Nephron progenitor cell (in vitro differentiated cells): Measurements from ENCODE around the gene CEP192.

Experiments
- DNase-seq: peaks from one replicate; pipeline ENCODE4 v3.0.0; 2021
- H3K27ac Mint-ChIP-seq: 2 replicates; pipeline ENCODE4 v1.8.0; 2021; ENCODE audit warnings: mild to moderate bottlenecking, moderate library complexity, mixed read lengths
- H3K27me3 Mint-ChIP-seq: 2 replicates; pipeline ENCODE4 v1.8.0; 2021; ENCODE audit warnings: mild to moderate bottlenecking, low read depth, mixed read lengths; ENCODE audit not compliant: poor library complexity
- H3K36me3 Mint-ChIP-seq: 2 replicates; pipeline ENCODE4 v1.8.0; 2021; ENCODE audit warnings: low read depth, mixed read lengths
- H3K4me1 Mint-ChIP-seq: 2 replicates; pipeline ENCODE4 v1.8.0; 2021; ENCODE audit warnings: mixed read lengths
- H3K4me3 Mint-ChIP-seq: 2 replicates; pipeline ENCODE4 v1.8.0; 2021; ENCODE audit warnings: mild to moderate bottlenecking, moderate library complexity, mixed read lengths
- H3K9me3 Mint-ChIP-seq: 2 replicates; pipeline ENCODE4 v1.8.0; 2021; ENCODE audit warnings: mild to moderate bottlenecking, moderate library complexity, mixed read lengths
- CTCF ChIP-seq: fragments of 200-600 bp; sonication (generic); IDR thresholded peaks from 2 replicates; pipeline ENCODE4 v1.5.0; 2021; ENCODE audit warnings: antibody characterized with exemption

CEP192 gene

GRCh38 chr18:13164406-13164805, 173.2 kb downstream of the CEP192 start:
- DNase-seq, result no peak
- peaks cover 3% of the 10 kb centered on the region for H3K27me3 Mint-ChIP-seq
- no peak overlapping the region for H3K27ac Mint-ChIP-seq
- no peak overlapping the region for H3K4me3 Mint-ChIP-seq
- TF ChIP-seq CTCF, result no peak
- peaks cover 5% of the 10 kb centered on the region for H3K4me1 Mint-ChIP-seq
- peaks cover 3% of the 10 kb centered on the region for H3K36me3 Mint-ChIP-seq
- peaks cover 49% of the 10 kb centered on the region for H3K9me3 Mint-ChIP-seq

- Mint-ChIP-seq H3K4me1 (peaks cover 5% of the 10 kb centered on the region), H3K27ac (no peak overlapping the region), H3K27me3 (peaks cover 6% of the 10 kb centered on the region), H3K4me3 (no peak overlapping the region), H3K36me3 (no peaks in the 10 kb centered on the region), H3K9me3 (peaks cover 45% of the 10 kb centered on the region)
- no peak for TF ChIP-seq CTCF
- DNase-seq, result no peak
These were observed 174.7 kb downstream of the CEP192 start for GRCh38 chr18:13165636-13166423.

GRCh38 chr18:13173578-13174145, 182.5 kb downstream of the CEP192 start:
- Mint-ChIP-seq H3K4me1 (peaks cover 16% of the 10 kb centered on the region), H3K27ac (no peak overlapping the region), H3K27me3 (peaks cover 11% of the 10 kb centered on the region), H3K9me3 (peaks cover 1% of the 10 kb centered on the region), H3K36me3 (no peaks in the 10 kb centered on the region), H3K4me3 (no peak overlapping the region)
- DNase-seq, result no peak
- TF ChIP-seq CTCF, result no peak
